Renal cortex interstitium (tissue), 11 donors: ENCODE results near the gene TMEM213. TPM values are rescaled to one million over a fixed set of nuclear protein-coding genes. Genes with fewer than 3 reads are reported as not detected.

Experiments
- DNase-seq, 11 donors: peaks; one replicate each; pipeline ENCODE4 v3.0.0-alpha.2; 2013; ENCODE audit warnings: low read depth in 9 of 11, low spot score in 4 of 11; ENCODE audit errors: extremely low read depth in 1 of 11
- polyA plus RNA-seq, 3 donors: library from polyadenylated mRNA; unstranded; fragments of 120-200 nt; gene quantifications; one replicate each; pipeline ENCODE4 v1.2.1, GENCODE V29; 2013; ENCODE audit not compliant: insufficient read length in 3 of 3

Gene TMEM213
- polyA plus RNA-seq, 3 donors: 35.2 to 52.3 (median 39.7) TPM

- peak in 10 of 11 donors; percentile 38 to 77 (median 58) for DNase-seq
Observed at GRCh38 chr7:138886501-138886917, 88.7 kb downstream of the TMEM213 start.

- no peak for DNase-seq
Observed at GRCh38 chr7:138887085-138887710, 89.4 kb downstream of the TMEM213 start.

Other genes starting within 250 kb of the TMEM213 start
- 1 to 10 TPM; 3.1 to 4.4 (median 3.5) TPM for gene SVOPL, start 96.6 kb upstream of the TMEM213 start, polyA plus RNA-seq
- 10 to 100 TPM; 49.7 to 67.9 (median 64.7) TPM for gene ATP6V0A4, start 202 bp downstream of the TMEM213 start, polyA plus RNA-seq
- gene KIAA1549, start 183.4 kb downstream of the TMEM213 start, polyA plus RNA-seq: 10 to 100 TPM; 13.1 to 15.3 (median 13.6) TPM
- gene ZC3HAV1L, start 238.0 kb downstream of the TMEM213 start, polyA plus RNA-seq: 10 to 100 TPM; 20.4 to 27.7 (median 20.9) TPM